GM19239 (cell line): ENCODE results near the gene GSG1.

Experiments
- DNase-seq: peaks from one replicate; pipeline ENCODE4 v3.0.0; 2011; ENCODE audit warnings: low spot score; ENCODE audit not compliant: insufficient read length
- FAIRE-seq: peaks from 2 replicates; lab custom pipeline; 2011; peaks lifted over from hg19 to GRCh38; lab: Jason Lieb, UNC

Gene GSG1

GRCh38 chr12:13103391-13104033 lies at the start of gene GSG1:
Gene GSG1 (minus strand): TSS chr12:13103667. CDS start chr12:13103512, 155 bp downstream.
- FAIRE-seq: no peak
- no peak for DNase-seq

- DNase-seq (no peak), FAIRE-seq (no peak)
Measured at GRCh38 chr12:13153180-13153579, 49.7 kb upstream of the GSG1 start.

GRCh38 chr12:13152756-13153155 lies 49.3 kb upstream of the GSG1 start:
- no peak for FAIRE-seq

GRCh38 chr12:13152281-13152680 lies 48.8 kb upstream of the GSG1 start:
- DNase-seq (no peak), FAIRE-seq (no peak)

More at GRCh38 chr12:13152756-13153155, 49.3 kb upstream of the GSG1 start:
- no peak for DNase-seq

GRCh38 chr12:13149411-13149810 lies 45.9 kb upstream of the GSG1 start:
- FAIRE-seq: no peak
- no peak for DNase-seq

- FAIRE-seq: no peak
- no peak for DNase-seq
Measured at GRCh38 chr12:13148485-13148847, 45.0 kb upstream of the GSG1 start.

- DNase-seq: no peak
- no peak for FAIRE-seq
Measured at GRCh38 chr12:13147688-13148484, 44.4 kb upstream of the GSG1 start.

- FAIRE-seq (no peak), DNase-seq (no peak)
Measured at GRCh38 chr12:13146336-13146938, 43.0 kb upstream of the GSG1 start.

- FAIRE-seq (no peak), DNase-seq (no peak)
Measured at GRCh38 chr12:13144266-13144828, 40.9 kb upstream of the GSG1 start.

- FAIRE-seq: no peak
- DNase-seq: no peak
Measured at GRCh38 chr12:13142747-13143146, 39.3 kb upstream of the GSG1 start.

- DNase-seq (no peak), FAIRE-seq (no peak)
Measured at GRCh38 chr12:13141686-13142085, 38.2 kb upstream of the GSG1 start.

GRCh38 chr12:13135371-13136178 lies 32.1 kb upstream of the GSG1 start:
- DNase-seq: no peak

GRCh38 chr12:13133886-13134285 lies 30.4 kb upstream of the GSG1 start:
- FAIRE-seq: no peak
- no peak for DNase-seq

More at GRCh38 chr12:13135371-13136178, 32.1 kb upstream of the GSG1 start:
- FAIRE-seq: no peak

GRCh38 chr12:13130981-13131380 lies 27.5 kb upstream of the GSG1 start:
- DNase-seq (no peak), FAIRE-seq (no peak)

GRCh38 chr12:13128291-13128965 lies 25.0 kb upstream of the GSG1 start:
- no peak for DNase-seq
- FAIRE-seq: no peak

- FAIRE-seq (no peak), DNase-seq (no peak)
Measured at GRCh38 chr12:13127444-13127843, 24.0 kb upstream of the GSG1 start.

GRCh38 chr12:13126494-13126893 lies 23.0 kb upstream of the GSG1 start:
- no peak for FAIRE-seq
- no peak for DNase-seq

- no peak for DNase-seq
- no peak for FAIRE-seq
Measured at GRCh38 chr12:13125996-13126395, 22.5 kb upstream of the GSG1 start.

- FAIRE-seq (no peak), DNase-seq (no peak)
Measured at GRCh38 chr12:13124656-13125505, 21.4 kb upstream of the GSG1 start.
